Astrocyte (in vitro differentiated cells and primary cell): ENCODE measurements around the gene IL17A. TPM values are rescaled to one million over a fixed set of nuclear protein-coding genes. Genes with fewer than 3 reads are reported as not detected.

ENCODE experiments used
- DNase-seq: peaks from one replicate; pipeline ENCODE4 v3.0.0-alpha.2; 2010; ENCODE audit warnings: low read depth
- FAIRE-seq: peaks from 2 replicates; lab custom pipeline; 2011; peaks lifted over from hg19 to GRCh38; lab: Jason Lieb, UNC
- H2AFZ ChIP-seq: 2 replicates; pipeline ENCODE4 v1.6.0; 2012; ENCODE audit warnings: low read depth, low read length, inconsistent platforms
- H3K27ac ChIP-seq: 2 replicates; pipeline ENCODE4 v1.5.1; 2011; ENCODE audit warnings: low read depth, low read length, inconsistent platforms
- H3K27me3 ChIP-seq: 2 replicates; pipeline ENCODE4 v1.6.0; 2011; ENCODE audit warnings: low read length, inconsistent platforms; ENCODE audit not compliant: insufficient read depth
- H3K36me3 ChIP-seq: 2 replicates; pipeline ENCODE4 v1.5.1; 2011; ENCODE audit warnings: low read length, inconsistent platforms; ENCODE audit not compliant: insufficient read depth
- H3K4me1 ChIP-seq: 2 replicates; pipeline ENCODE4 v1.5.1; 2011; ENCODE audit warnings: low read length, inconsistent platforms; ENCODE audit not compliant: insufficient read depth
- H3K4me2 ChIP-seq: 2 replicates; pipeline ENCODE4 v1.6.0; 2012; ENCODE audit warnings: low read length, inconsistent platforms
- H3K4me3 ChIP-seq: 2 replicates; pipeline ENCODE4 v1.5.1; 2011; ENCODE audit warnings: low read depth, mild to moderate bottlenecking, low read length, inconsistent platforms; ENCODE audit not compliant: insufficient read depth
- H3K79me2 ChIP-seq: 2 replicates; pipeline ENCODE4 v1.6.0; 2012; ENCODE audit warnings: mild to moderate bottlenecking, low read length, inconsistent platforms; ENCODE audit not compliant: insufficient read depth
- H3K9ac ChIP-seq: 2 replicates; pipeline ENCODE4 v1.6.0; 2012; ENCODE audit warnings: mild to moderate bottlenecking, low read length, inconsistent platforms
- H3K9me3 ChIP-seq: 2 replicates; pipeline ENCODE4 v1.5.1; 2012; ENCODE audit warnings: low read depth, mild to moderate bottlenecking, low read length, inconsistent platforms; ENCODE audit not compliant: insufficient read depth
- H4K20me1 ChIP-seq: 2 replicates; pipeline ENCODE4 v1.6.0; 2012; ENCODE audit warnings: low read length, inconsistent platforms; ENCODE audit not compliant: insufficient read depth
- H3K27ac Mint-ChIP-seq: one replicate; pipeline ENCODE4 v1.8.0; 2021; ENCODE audit warnings: mild to moderate bottlenecking, mixed read lengths; ENCODE audit not compliant: unreplicated experiment
- H3K27me3 Mint-ChIP-seq: one replicate; pipeline ENCODE4 v1.8.0; 2021; ENCODE audit warnings: low read depth, mixed read lengths; ENCODE audit not compliant: unreplicated experiment
- H3K36me3 Mint-ChIP-seq: one replicate; pipeline ENCODE4 v1.8.0; 2021; ENCODE audit warnings: low read depth, mixed read lengths; ENCODE audit not compliant: unreplicated experiment
- H3K4me1 Mint-ChIP-seq: one replicate; pipeline ENCODE4 v1.8.0; 2021; ENCODE audit warnings: low read depth, mixed read lengths; ENCODE audit not compliant: unreplicated experiment
- H3K4me3 Mint-ChIP-seq: one replicate; pipeline ENCODE4 v1.8.0; 2021; ENCODE audit warnings: mild to moderate bottlenecking, moderate library complexity, mixed read lengths; ENCODE audit not compliant: unreplicated experiment
- H3K9me3 Mint-ChIP-seq: one replicate; pipeline ENCODE4 v1.8.0; 2021; ENCODE audit warnings: mild to moderate bottlenecking, mixed read lengths; ENCODE audit not compliant: unreplicated experiment
- CTCF ChIP-seq: IDR thresholded peaks from 2 replicates; pipeline ENCODE4 v1.5.1; 2011; ENCODE audit warnings: low read depth, mild to moderate bottlenecking, inconsistent platforms, low read length, moderate library complexity; ENCODE audit not compliant: insufficient read depth
- EZH2 ChIP-seq: IDR thresholded peaks from 2 replicates; pipeline ENCODE4 v1.6.1; 2012; ENCODE audit warnings: mild to moderate bottlenecking, low read length, inconsistent platforms; ENCODE audit not compliant: insufficient read depth
- total RNA-seq: library from RNA; stranded (reverse); gene quantifications from 2 replicates; pipeline ENCODE4 v1.2.1, GENCODE V29; 2021

IL17A gene
- total RNA-seq, 1 donor from 2014 or later, result not detected

DNA sequence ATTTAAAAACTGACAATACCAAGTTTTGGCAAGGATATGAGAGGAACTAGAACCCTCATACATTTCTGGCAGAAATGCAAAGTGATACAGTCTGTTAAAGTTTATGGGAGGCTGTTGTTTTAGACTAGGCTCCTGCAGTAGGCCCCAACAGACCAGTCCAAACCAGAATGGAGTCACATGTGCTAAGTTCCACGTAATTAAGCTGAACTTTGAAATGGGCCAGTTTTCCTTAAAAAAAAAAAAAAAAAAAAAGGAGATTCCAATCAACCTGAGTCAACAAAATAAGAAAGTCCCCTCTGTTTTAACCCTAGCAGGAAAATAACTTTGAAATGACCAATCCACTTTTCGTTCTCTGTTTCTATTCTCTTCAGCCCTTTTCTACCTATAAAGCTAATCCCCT lies 31.6 kb downstream of the IL17A start:
- Mint-ChIP-seq H3K27ac (no peak overlapping the region), H3K36me3 (no peaks in the 10 kb centered on the region), H3K9me3 (no peaks in the 10 kb centered on the region), H3K27me3 (peaks cover 6% of the 10 kb centered on the region), H3K4me3 (no peak overlapping the region), H3K4me1 (peaks cover 10% of the 10 kb centered on the region)
- Histone ChIP-seq H4K20me1 (no peaks in the 10 kb centered on the region), H3K79me2 (no peaks in the 10 kb centered on the region), H3K36me3 (no peaks in the 10 kb centered on the region), H3K9ac (no peak overlapping the region), H3K4me3 (no peak overlapping the region), H3K27ac (no peak overlapping the region), H3K4me1 (no peaks in the 10 kb centered on the region), H3K4me2 (no peak overlapping the region), H2AFZ (no peak overlapping the region), H3K9me3 (no peaks in the 10 kb centered on the region), H3K27me3 (peaks cover 2% of the 10 kb centered on the region)
- TF ChIP-seq CTCF, result no peak
- FAIRE-seq (no peak), DNase-seq (no peak)

GRCh38 chr6:52221302-52221701 lies 35.1 kb downstream of the IL17A start:
- Histone ChIP-seq H2AFZ (no peak overlapping the region), H3K27me3 (no peaks in the 10 kb centered on the region), H3K36me3 (no peaks in the 10 kb centered on the region), H3K4me1 (no peaks in the 10 kb centered on the region), H3K9ac (no peak overlapping the region), H4K20me1 (no peaks in the 10 kb centered on the region), H3K9me3 (no peaks in the 10 kb centered on the region), H3K4me2 (no peak overlapping the region), H3K4me3 (no peak overlapping the region), H3K27ac (no peak overlapping the region), H3K79me2 (no peaks in the 10 kb centered on the region)
- H3K27ac Mint-ChIP-seq, result peak overlapping the region; percentile 29
- H3K4me3 Mint-ChIP-seq, result no peak overlapping the region
- no peak for FAIRE-seq
- no peaks in the 10 kb centered on the region for H3K36me3 Mint-ChIP-seq
- H3K4me1 Mint-ChIP-seq, result peaks cover 10% of the 10 kb centered on the region
- peaks cover 7% of the 10 kb centered on the region for H3K27me3 Mint-ChIP-seq
- TF ChIP-seq CTCF (no peak), EZH2 (no peak)
- peak; percentile 8 for DNase-seq
- peaks cover 2% of the 10 kb centered on the region for H3K9me3 Mint-ChIP-seq

GRCh38 chr6:52227495-52227894 lies 41.3 kb downstream of the IL17A start:
- H3K9ac ChIP-seq, result no peak overlapping the region
- H3K27me3 Mint-ChIP-seq, result peaks cover 6% of the 10 kb centered on the region
- H3K4me3 ChIP-seq, result no peak overlapping the region
- peaks cover 8% of the 10 kb centered on the region for H3K4me1 Mint-ChIP-seq
- no peak for DNase-seq
- no peaks in the 10 kb centered on the region for H3K27me3 ChIP-seq
- H3K79me2 ChIP-seq, result no peaks in the 10 kb centered on the region
- no peak overlapping the region for H2AFZ ChIP-seq
- no peaks in the 10 kb centered on the region for H3K36me3 Mint-ChIP-seq
- no peak overlapping the region for H3K27ac ChIP-seq
- H3K4me2 ChIP-seq, result no peak overlapping the region
- TF ChIP-seq CTCF, result no peak
- TF ChIP-seq EZH2, result no peak
- H3K4me1 ChIP-seq, result no peaks in the 10 kb centered on the region
- no peak overlapping the region for H3K4me3 Mint-ChIP-seq
- peaks cover 2% of the 10 kb centered on the region for H3K9me3 Mint-ChIP-seq
- no peaks in the 10 kb centered on the region for H3K36me3 ChIP-seq
- no peak for FAIRE-seq
- H3K27ac Mint-ChIP-seq, result no peak overlapping the region
- H3K9me3 ChIP-seq, result no peaks in the 10 kb centered on the region
- H4K20me1 ChIP-seq, result no peaks in the 10 kb centered on the region
